WTC11 (cell line): ENCODE results near the gene MED22. TPM values are rescaled to one million over a fixed set of nuclear protein-coding genes. Genes with fewer than 3 reads are reported as not detected.

ENCODE experiments used
- ATAC-seq: fragments of 200-7000 bp; cut with Tn5 transposase; 2 replicates; pipeline ENCODE4 v1.10.0; 2021; ENCODE audit warnings: mild to moderate bottlenecking, moderate library complexity
- CTCF ChIA-PET: fragments of 300-600 bp; sonication (Branson Sonifier 250); formaldehyde crosslinking; loops from one replicate; lab custom pipeline; 2021; ENCODE audit warnings: antibody characterized with exemption; lab: Charles Lee
- POLR2A ChIA-PET: fragments of 350-600 bp; sonication (Branson Sonifier 250); formaldehyde crosslinking; loops from one replicate; lab custom pipeline; 2021; ENCODE audit warnings: antibody characterized with exemption; lab: Charles Lee
- DNase-seq: peaks from one replicate; pipeline ENCODE4 v3.0.0; 2021; ENCODE audit warnings: low spot score
- H3K27ac Mint-ChIP-seq: 2 replicates; pipeline ENCODE4 v1.8.0; 2021; ENCODE audit warnings: mixed read lengths
- H3K27me3 Mint-ChIP-seq: 2 replicates; pipeline ENCODE4 v1.8.0; 2021; ENCODE audit warnings: low read depth, mild to moderate bottlenecking, moderate library complexity, mixed read lengths
- H3K36me3 Mint-ChIP-seq: 2 replicates; pipeline ENCODE4 v1.8.0; 2021; ENCODE audit warnings: mixed read lengths
- H3K4me1 Mint-ChIP-seq: 2 replicates; pipeline ENCODE4 v1.8.0; 2022; ENCODE audit warnings: mixed read lengths
- H3K4me3 Mint-ChIP-seq: 2 replicates; pipeline ENCODE4 v1.8.0; 2021; ENCODE audit warnings: mild to moderate bottlenecking, moderate library complexity, mixed read lengths
- H3K9me3 Mint-ChIP-seq: 2 replicates; pipeline ENCODE4 v1.8.0; 2021; ENCODE audit warnings: mixed read lengths
- CTCF ChIP-seq: fragments of 200-600 bp; IDR thresholded peaks from 2 replicates; pipeline ENCODE4 v1.8.0; 2022; ENCODE audit warnings: antibody characterized with exemption
- FOXJ3 ChIP-seq: sonication (generic); formaldehyde crosslinking; IDR thresholded peaks from 2 replicates; pipeline ENCODE4 v1.9.0; 2021; ENCODE audit warnings: missing genetic modification reagents, mild to moderate bottlenecking, borderline replicate concordance
- GTF2I ChIP-seq: fragments of 250-450 bp; sonication (Bioruptor Pico); conservative IDR thresholded peaks from 2 replicates; pipeline ENCODE4 v1.4.0; 2021; ENCODE audit warnings: mild to moderate bottlenecking
- MLX ChIP-seq: sonication (generic); formaldehyde crosslinking; IDR thresholded peaks from 2 replicates; pipeline ENCODE4 v1.8.1; 2023; ENCODE audit warnings: mild to moderate bottlenecking, missing genetic modification reagents, moderate library complexity
- MYBL2 ChIP-seq: sonication (generic); formaldehyde crosslinking; IDR thresholded peaks from 2 replicates; pipeline ENCODE4 v1.8.1; 2023; ENCODE audit warnings: mild to moderate bottlenecking, moderate library complexity, missing genetic modification reagents
- PRDM15 ChIP-seq: sonication (generic); formaldehyde crosslinking; IDR thresholded peaks from 2 replicates; pipeline ENCODE4 v1.8.0; 2022; ENCODE audit warnings: missing genetic modification reagents
- STAT6 ChIP-seq: sonication (generic); formaldehyde crosslinking; conservative IDR thresholded peaks from 2 replicates; pipeline ENCODE4 v1.8.1; 2023; ENCODE audit warnings: mild to moderate bottlenecking, low read depth, missing genetic modification reagents, moderate library complexity
- USF1 ChIP-seq: sonication (generic); formaldehyde crosslinking; IDR thresholded peaks from 2 replicates; pipeline ENCODE4 v1.8.0; 2022; ENCODE audit warnings: mild to moderate bottlenecking, missing genetic modification reagents
- ZMAT4 ChIP-seq: fragments of 250-450 bp; sonication (Bioruptor Pico); IDR thresholded peaks from 2 replicates; pipeline ENCODE4 v1.9.0; 2021; ENCODE audit warnings: mild to moderate bottlenecking
- ZNF281 ChIP-seq: sonication (generic); formaldehyde crosslinking; IDR thresholded peaks from 2 replicates; pipeline ENCODE4 v1.8.0; 2023; ENCODE audit warnings: mild to moderate bottlenecking, missing genetic modification reagents
- ZNF317 ChIP-seq: sonication (generic); formaldehyde crosslinking; IDR thresholded peaks from 2 replicates; pipeline ENCODE4 v1.8.1; 2023; ENCODE audit warnings: low read depth, mild to moderate bottlenecking, moderate library complexity, missing genetic modification reagents, borderline replicate concordance
- ZNF416 ChIP-seq: fragments of 250-450 bp; sonication (Bioruptor Pico); IDR thresholded peaks from 2 replicates; pipeline ENCODE4 v1.9.0; 2021; ENCODE audit warnings: mild to moderate bottlenecking, inconsistent platforms
- ZNF532 ChIP-seq: fragments of 250-450 bp; sonication (Bioruptor Pico); IDR thresholded peaks from 2 replicates; pipeline ENCODE4 v1.9.0; 2021; ENCODE audit warnings: mild to moderate bottlenecking, borderline replicate concordance
- total RNA-seq: library from RNA; stranded (reverse); gene quantifications from 3 replicates; pipeline ENCODE4 v1.2.3, GENCODE V29; 2021

Gene MED22
- total RNA-seq, 1 experiment from 2014 or later = 59.5 TPM

GRCh38 chr9:133367778-133368177, 19.8 kb upstream of the MED22 start (continued):
- TF ChIP-seq PRDM15 (CRISPR knock-in tag) = no peak

- Mint-ChIP-seq H3K4me1 (0 out of 2 replicates have a peak, but pooled peaks cover 2% of the 10 kb centered on the region), H3K27ac (no peak overlapping the region), H3K36me3 (peaks cover 61% of the 10 kb centered on the region), H3K27me3 (no peaks in the 10 kb centered on the region), H3K4me3 (no peak overlapping the region), H3K9me3 (no peaks in the 10 kb centered on the region)
- TF ChIP-seq ZMAT4 (no peak), CTCF (no peak)
- ChIA-PET POLR2A (no interaction called here), CTCF (interaction anchor here (1.0 to 2.5 kb wide), 3 partner anchors 11 to 33 kb away, joined by 3 to 7 read pairs (median 6); partner anchors contain the start of genes SURF1 and SURF2)
- DNase-seq (no peak), ATAC-seq (no peak)
Observed at GRCh38 chr9:133367221-133367620, 19.3 kb upstream of the MED22 start.

GRCh38 chr9:133366435-133366834, 18.5 kb upstream of the MED22 start:
- Mint-ChIP-seq H3K4me3 (no peak overlapping the region), H3K27me3 (no peaks in the 10 kb centered on the region), H3K9me3 (no peaks in the 10 kb centered on the region), H3K4me1 (0 out of 2 replicates have a peak, but pooled peaks cover under 1% of the 10 kb centered on the region), H3K27ac (no peak overlapping the region), H3K36me3 (peaks cover 64% of the 10 kb centered on the region)
- CTCF ChIA-PET = interaction anchor here (0.9 to 2.5 kb wide), 4 partner anchors 10 to 120 kb away, joined by 3 to 7 read pairs (median 4); partner anchors contain the start of genes SURF1 and SURF2
- ATAC-seq (no peak), DNase-seq (no peak)
- POLR2A ChIA-PET = no interaction called here
- TF ChIP-seq ZNF281 (CRISPR knock-in tag) (no peak), MLX (CRISPR knock-in tag) (no peak), ZMAT4 (no peak), ZNF416 (CRISPR knock-in tag) (no peak), ZNF532 (no peak), MYBL2 (no peak), FOXJ3 (CRISPR knock-in tag) (no peak), ZNF317 (CRISPR knock-in tag) (no peak), STAT6 (no peak), USF1 (CRISPR knock-in tag) (no peak), GTF2I (no peak)
